SJSA1 (cell line): ENCODE results near the gene EPB41L4B. TPM values are rescaled to one million over a fixed set of nuclear protein-coding genes. Genes with fewer than 3 reads are reported as not detected.

Experiments used
- DNase-seq, 2 experiments: peaks; one replicate each; pipeline ENCODE4 v3.0.0-alpha.2; 2015 to 2020; ENCODE audit warnings: low spot score in 2 of 2, low read depth in 1 of 2
- H3K27ac ChIP-seq: fragments of 250-450 bp; sonication (Bioruptor Pico); 2 replicates; pipeline ENCODE4 v1.5.1; 2020; ENCODE audit warnings: mild to moderate bottlenecking, moderate library complexity
- H3K27me3 ChIP-seq: fragments of 250-450 bp; sonication (Bioruptor Pico); replicated peaks from 2 replicates; pipeline ENCODE4 v1.5.1; 2020; ENCODE audit warnings: mild to moderate bottlenecking, moderate library complexity
- H3K36me3 ChIP-seq: fragments of 250-450 bp; sonication (Bioruptor Pico); 2 replicates; pipeline ENCODE4 v1.5.1; 2020; ENCODE audit warnings: mild to moderate bottlenecking
- H3K4me1 ChIP-seq: fragments of 250-450 bp; sonication (Bioruptor Pico); replicated peaks from 2 replicates; pipeline ENCODE4 v1.6.1; 2021; ENCODE audit warnings: mild to moderate bottlenecking
- H3K4me3 ChIP-seq: fragments of 250-450 bp; sonication (Bioruptor Pico); 2 replicates; pipeline ENCODE4 v1.5.1; 2020; ENCODE audit warnings: mild to moderate bottlenecking
- H3K9me3 ChIP-seq: fragments of 250-450 bp; sonication (Bioruptor Pico); replicated peaks from 2 replicates; pipeline ENCODE4 v1.5.1; 2020; ENCODE audit warnings: mild to moderate bottlenecking
- total RNA-seq: library from RNA; depleted of rRNA; stranded (reverse); fragments of >200 nt; shearing (Covaris generic); gene quantifications from 2 replicates; pipeline ENCODE4 v1.2.3, GENCODE V29; 2014

The EPB41L4B gene
- total RNA-seq, 1 experiment from 2014 or later = 4.1 TPM

DNA sequence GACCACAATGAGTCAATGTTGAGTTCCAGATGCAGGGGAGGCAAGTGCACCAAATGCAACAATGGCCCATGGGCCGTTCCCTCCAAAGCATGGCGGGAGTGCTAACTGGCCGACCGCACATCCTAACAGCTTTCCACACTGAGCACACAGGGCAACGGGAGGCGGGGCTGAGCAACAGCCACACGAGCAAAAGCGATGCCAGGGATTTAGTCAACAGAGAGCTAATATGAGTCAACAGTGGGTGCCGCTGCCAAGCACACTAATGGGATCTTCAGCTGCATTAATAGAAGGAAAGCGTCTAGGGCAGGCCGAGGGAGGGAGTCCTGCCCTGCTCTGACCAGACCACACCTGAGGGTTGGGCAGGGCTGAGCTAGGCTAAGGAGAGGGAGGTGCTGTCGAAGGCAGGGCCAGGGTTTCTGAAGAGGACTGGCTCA, 4.6 kb downstream of the EPB41L4B start:
- no peaks in the 10 kb centered on the region for H3K9me3 ChIP-seq
- peaks cover 9% of the 10 kb centered on the region for H3K4me1 ChIP-seq
- no peaks in the 10 kb centered on the region for H3K36me3 ChIP-seq
- no peak overlapping the region for H3K4me3 ChIP-seq
- no peaks in the 10 kb centered on the region for H3K27me3 ChIP-seq
- no peak for DNase-seq
- H3K27ac ChIP-seq = no peak overlapping the region

DNA sequence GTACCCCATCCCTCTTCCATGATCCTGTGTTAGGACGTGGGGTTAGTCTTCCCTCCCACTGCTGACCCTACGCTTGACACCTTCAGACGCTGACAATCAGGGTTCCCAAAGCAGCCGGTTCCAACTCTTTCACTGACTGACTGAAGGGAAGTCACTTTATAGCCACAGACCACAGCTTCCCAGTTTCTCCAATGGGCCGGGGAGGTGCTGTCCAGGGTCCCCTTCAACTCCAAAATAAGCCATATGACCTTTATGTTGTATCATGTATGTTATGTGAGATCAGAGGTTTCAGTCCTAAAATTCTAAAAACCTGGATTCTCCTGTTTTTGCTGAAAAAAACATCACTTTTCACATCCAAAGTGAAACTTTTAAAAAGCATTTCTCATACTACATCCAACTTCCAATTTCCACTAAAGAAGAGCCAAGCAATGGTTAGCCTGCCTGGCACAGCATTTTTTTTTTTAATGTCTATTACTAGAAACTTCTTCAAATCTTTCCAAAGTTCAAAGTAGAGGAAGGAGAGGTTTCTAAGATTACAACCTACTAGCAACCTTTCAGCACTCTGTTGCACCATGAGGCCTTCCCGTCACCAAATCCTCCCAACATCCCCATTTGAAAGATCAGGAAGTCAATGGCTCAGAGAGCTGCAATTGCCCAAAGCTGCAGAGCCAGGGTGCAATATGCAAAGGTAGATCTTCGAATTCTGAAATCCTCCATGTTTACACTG, 5.2 kb downstream of the EPB41L4B start:
- Histone ChIP-seq H3K36me3 (no peaks in the 10 kb centered on the region), H3K9me3 (no peaks in the 10 kb centered on the region), H3K4me3 (no peak overlapping the region), H3K27me3 (no peaks in the 10 kb centered on the region), H3K4me1 (peaks cover 6% of the 10 kb centered on the region), H3K27ac (no peak overlapping the region)
- no peak for DNase-seq

DNA sequence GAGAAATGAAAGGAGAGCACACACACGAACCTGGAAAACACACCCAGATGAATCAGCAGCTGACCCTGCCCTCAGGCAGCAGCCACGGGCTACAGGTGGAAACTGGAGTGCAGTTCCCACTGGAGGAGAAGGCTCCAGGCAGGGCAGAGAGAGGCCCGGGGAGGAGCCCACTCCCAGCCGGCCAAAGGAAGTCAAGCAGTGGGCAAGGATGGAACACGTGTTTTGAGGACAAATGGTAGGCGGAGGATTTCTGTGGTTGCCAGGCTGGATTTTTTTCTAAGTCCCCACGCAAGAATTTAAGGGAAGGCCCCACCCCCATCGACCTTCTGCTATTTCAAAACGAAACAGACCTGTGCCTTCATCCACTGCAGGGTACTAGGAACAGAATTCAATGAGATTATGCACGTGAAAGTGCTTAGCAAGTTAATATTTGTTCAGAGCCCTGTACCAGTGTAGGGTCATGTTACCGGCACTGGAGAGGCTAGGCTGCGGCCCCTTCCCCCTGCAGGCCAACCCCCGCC, 6.8 kb downstream of the EPB41L4B start:
- Histone ChIP-seq H3K27me3 (no peaks in the 10 kb centered on the region), H3K4me1 (0 out of 2 replicates have a peak, but pooled peaks cover 3% of the 10 kb centered on the region), H3K36me3 (no peaks in the 10 kb centered on the region), H3K9me3 (no peaks in the 10 kb centered on the region), H3K4me3 (no peak overlapping the region), H3K27ac (no peak overlapping the region)
- DNase-seq = no peak

- no peak for DNase-seq
- Histone ChIP-seq H3K9me3 (no peaks in the 10 kb centered on the region), H3K27me3 (no peaks in the 10 kb centered on the region), H3K4me1 (0 out of 2 replicates have a peak, but pooled peaks cover 3% of the 10 kb centered on the region), H3K4me3 (no peak overlapping the region), H3K27ac (no peak overlapping the region), H3K36me3 (no peaks in the 10 kb centered on the region)
Measured at GRCh38 chr9:109313351-109313750, 7.5 kb downstream of the EPB41L4B start.

- H3K27ac ChIP-seq = no peak overlapping the region
- 0 out of 2 replicates have a peak, but pooled peaks cover 3% of the 10 kb centered on the region for H3K4me1 ChIP-seq
- H3K27me3 ChIP-seq = no peaks in the 10 kb centered on the region
- no peak overlapping the region for H3K4me3 ChIP-seq
- DNase-seq = no peak
- no peaks in the 10 kb centered on the region for H3K36me3 ChIP-seq
- H3K9me3 ChIP-seq = no peaks in the 10 kb centered on the region
Measured at GRCh38 chr9:109312783-109313182, 8.1 kb downstream of the EPB41L4B start.

- Histone ChIP-seq H3K4me1 (0 out of 2 replicates have a peak, but pooled peaks cover 3% of the 10 kb centered on the region), H3K27ac (no peak overlapping the region), H3K36me3 (no peaks in the 10 kb centered on the region), H3K9me3 (no peaks in the 10 kb centered on the region), H3K4me3 (no peak overlapping the region), H3K27me3 (no peaks in the 10 kb centered on the region)
- DNase-seq = no peak
Measured at GRCh38 chr9:109311731-109312130, 9.1 kb downstream of the EPB41L4B start.

DNA sequence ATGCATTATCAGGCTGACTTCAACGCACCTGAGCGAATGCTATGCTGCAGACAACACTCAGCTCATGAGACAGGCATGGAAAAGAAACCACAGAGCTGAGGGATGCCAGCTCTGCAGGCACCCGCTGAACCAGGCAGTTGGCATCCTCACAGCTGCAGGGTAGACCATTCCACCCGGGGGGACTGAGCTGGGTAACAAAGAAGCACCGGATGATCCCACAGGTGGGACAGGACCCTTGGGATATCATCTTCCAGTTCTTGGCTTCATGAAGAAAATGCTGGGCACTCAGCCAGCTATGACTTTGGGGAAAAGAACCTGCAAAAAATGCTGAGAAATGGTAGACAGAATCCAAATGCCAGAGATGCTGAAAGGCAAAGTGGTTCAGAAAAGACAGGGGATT, 9.6 kb downstream of the EPB41L4B start:
- H3K9me3 ChIP-seq = no peaks in the 10 kb centered on the region
- no peak overlapping the region for H3K27ac ChIP-seq
- no peaks in the 10 kb centered on the region for H3K27me3 ChIP-seq
- no peak for DNase-seq
- H3K4me3 ChIP-seq = no peak overlapping the region
- H3K4me1 ChIP-seq = 0 out of 2 replicates have a peak, but pooled peaks cover 3% of the 10 kb centered on the region
- no peaks in the 10 kb centered on the region for H3K36me3 ChIP-seq

DNA sequence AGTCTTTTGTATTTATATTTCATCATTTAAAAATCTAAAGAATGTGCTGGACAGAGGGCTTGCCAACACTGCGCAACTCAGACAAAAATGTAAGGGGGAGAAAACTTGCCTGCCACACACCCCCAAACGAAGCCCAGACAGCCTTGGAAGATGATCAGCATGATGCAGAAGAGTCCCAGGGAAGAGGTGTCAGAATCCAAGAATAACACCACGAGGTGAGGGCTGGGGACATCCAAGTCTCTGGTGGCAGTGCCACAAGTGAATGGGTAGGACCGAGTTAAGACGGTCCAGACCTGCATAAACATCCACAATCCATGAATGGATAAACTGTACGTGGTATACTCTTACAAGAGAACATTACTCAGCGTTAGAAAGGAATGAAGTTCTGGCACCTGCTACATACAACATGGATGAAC, 10.4 kb downstream of the EPB41L4B start:
- no peak overlapping the region for H3K4me3 ChIP-seq

GRCh38 chr9:109309282-109309681, 11.6 kb downstream of the EPB41L4B start:
- no peak overlapping the region for H3K4me3 ChIP-seq
- H3K9me3 ChIP-seq = no peaks in the 10 kb centered on the region
- no peaks in the 10 kb centered on the region for H3K27me3 ChIP-seq
- no peak overlapping the region for H3K27ac ChIP-seq
- DNase-seq = no peak
- no peaks in the 10 kb centered on the region for H3K36me3 ChIP-seq
- 0 out of 2 replicates have a peak, but pooled peaks cover 3% of the 10 kb centered on the region for H3K4me1 ChIP-seq

More for the DNA sequence above, 10.4 kb downstream of the EPB41L4B start:
- 0 out of 2 replicates have a peak, but pooled peaks cover 3% of the 10 kb centered on the region for H3K4me1 ChIP-seq
- H3K9me3 ChIP-seq = no peaks in the 10 kb centered on the region
- H3K27me3 ChIP-seq = no peaks in the 10 kb centered on the region
- DNase-seq = no peak
- no peaks in the 10 kb centered on the region for H3K36me3 ChIP-seq
- no peak overlapping the region for H3K27ac ChIP-seq

DNA sequence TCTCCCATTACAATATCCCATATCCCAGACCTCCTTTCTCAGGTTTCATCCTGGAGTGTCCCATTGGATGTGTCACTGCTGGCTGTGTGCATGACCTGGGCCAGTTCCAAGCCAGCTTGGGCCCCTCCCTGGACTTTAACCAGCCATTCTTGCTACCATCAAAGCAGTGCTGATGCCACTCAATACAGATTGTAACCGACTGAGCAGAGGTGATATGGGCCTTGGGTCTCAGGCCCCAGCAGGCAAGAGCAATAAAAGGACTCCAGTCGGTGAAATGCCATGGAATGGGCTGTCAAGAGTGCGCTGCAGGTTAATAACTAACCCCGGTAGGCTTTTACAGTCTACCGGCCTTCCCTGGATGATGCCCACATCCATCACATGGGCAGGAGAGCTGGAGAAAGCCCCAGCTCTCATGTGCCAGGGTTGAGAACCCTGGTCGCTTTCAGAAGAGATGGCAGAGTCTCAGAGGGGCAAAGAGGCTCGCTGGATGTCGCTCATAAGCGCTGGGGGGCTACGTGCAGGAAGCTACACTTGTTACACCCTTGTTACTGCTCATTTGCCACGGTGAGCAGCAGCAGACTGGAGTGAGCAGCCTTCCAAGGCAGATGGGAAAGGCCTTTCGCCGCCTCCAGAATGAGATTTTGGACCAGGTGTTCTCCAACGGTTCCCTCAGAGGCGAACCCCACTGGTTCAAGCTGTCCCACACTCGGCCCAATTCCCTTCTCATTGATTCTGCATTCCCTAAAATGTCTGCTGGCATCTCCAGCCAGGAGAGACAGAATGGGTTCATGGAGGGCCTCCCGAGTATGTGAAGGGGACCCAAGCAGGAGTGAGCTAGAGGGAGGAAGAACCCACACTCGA, 13.2 kb downstream of the EPB41L4B start:
- Histone ChIP-seq H3K4me1 (0 out of 2 replicates have a peak, but pooled peaks cover 3% of the 10 kb centered on the region), H3K9me3 (no peaks in the 10 kb centered on the region)

GRCh38 chr9:109305801-109306200, 15.1 kb downstream of the EPB41L4B start:
- Histone ChIP-seq H3K4me3 (no peak overlapping the region), H3K27me3 (no peaks in the 10 kb centered on the region), H3K27ac (no peak overlapping the region), H3K9me3 (no peaks in the 10 kb centered on the region), H3K4me1 (0 out of 2 replicates have a peak, but pooled peaks cover 3% of the 10 kb centered on the region), H3K36me3 (no peaks in the 10 kb centered on the region)
- no peak for DNase-seq

More for the DNA sequence above, 13.2 kb downstream of the EPB41L4B start:
- Histone ChIP-seq H3K27me3 (no peaks in the 10 kb centered on the region), H3K4me3 (no peak overlapping the region), H3K27ac (no peak overlapping the region), H3K36me3 (no peaks in the 10 kb centered on the region)
- DNase-seq = no peak

- Histone ChIP-seq H3K36me3 (no peaks in the 10 kb centered on the region), H3K27ac (no peak overlapping the region), H3K4me1 (no peaks in the 10 kb centered on the region), H3K9me3 (no peaks in the 10 kb centered on the region), H3K4me3 (no peak overlapping the region), H3K27me3 (no peaks in the 10 kb centered on the region)
- DNase-seq = no peak
Measured at GRCh38 chr9:109304347-109304746, 16.5 kb downstream of the EPB41L4B start.

DNA sequence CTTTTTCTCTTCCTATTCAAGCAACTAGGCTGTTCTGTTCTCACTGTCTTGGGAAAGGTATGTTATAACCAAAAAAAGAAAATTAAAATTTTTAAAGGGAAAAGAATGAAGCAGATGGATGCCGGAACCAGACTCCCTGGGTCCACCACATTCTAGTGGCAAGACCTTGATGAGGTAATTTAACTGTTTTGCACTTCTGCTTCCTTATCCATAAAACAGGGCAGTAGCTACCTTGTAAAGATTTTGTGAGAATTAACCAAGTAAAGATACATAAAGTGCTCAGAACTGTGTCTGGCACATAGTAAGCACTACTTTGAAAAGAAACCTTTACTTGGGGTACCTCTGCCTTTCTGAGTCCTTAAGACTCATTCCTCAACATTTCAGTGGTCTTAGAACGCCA, 17.0 kb downstream of the EPB41L4B start:
- Histone ChIP-seq H3K36me3 (no peaks in the 10 kb centered on the region), H3K4me1 (no peaks in the 10 kb centered on the region), H3K4me3 (no peak overlapping the region), H3K27ac (no peak overlapping the region), H3K27me3 (no peaks in the 10 kb centered on the region), H3K9me3 (no peaks in the 10 kb centered on the region)
- no peak for DNase-seq

- Histone ChIP-seq H3K27ac (no peak overlapping the region), H3K4me1 (peaks cover 5% of the 10 kb centered on the region), H3K4me3 (no peak overlapping the region), H3K36me3 (no peaks in the 10 kb centered on the region), H3K27me3 (no peaks in the 10 kb centered on the region), H3K9me3 (no peaks in the 10 kb centered on the region)
- no peak for DNase-seq
Measured at GRCh38 chr9:109302606-109303005, 18.3 kb downstream of the EPB41L4B start.
